ENCODE measurements around the gene LMX1A. TPM values are rescaled to one million over a fixed set of nuclear protein-coding genes. Genes with fewer than 3 reads are reported as not detected.

Gene LMX1A
- total and polyA plus RNA-seq, 2 of the 13 experiments (the other 11 are each of a cell fraction or from before 2014, with no cell fraction given), result 0.07 TPM; not detected in 1

DNA sequence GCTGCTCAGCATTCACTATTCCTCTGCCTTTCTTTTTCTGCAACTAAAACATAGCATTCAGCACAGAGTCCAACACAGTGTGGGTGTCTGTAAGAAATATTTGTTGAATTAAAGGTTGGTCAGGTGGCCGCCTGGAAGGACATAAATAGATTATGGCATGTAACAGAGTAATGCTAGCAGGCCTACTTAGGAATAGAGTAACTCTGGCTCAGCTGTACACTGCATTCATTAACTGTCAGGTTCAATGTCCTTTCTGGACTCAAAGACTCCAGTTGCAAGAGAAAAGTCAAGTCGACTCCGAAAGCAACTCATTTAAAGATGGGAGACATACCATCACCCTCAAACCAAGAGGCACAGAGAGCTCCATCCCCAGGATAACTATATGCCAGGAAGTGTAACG, 116.0 kb downstream of the LMX1A start:
- Histone ChIP-seq H3K4me3 (replicated peaks in 1 of 3; ENCODE audit: insufficient read depth in 1 of 3, low read depth in 2 of 3, low read length in 3 of 3) (no peak overlapping the region), H3K27ac (ENCODE audit: extremely low read length, insufficient read depth, low read length) (no peak overlapping the region), H3K27me3 (ENCODE audit: control insufficient read depth in 1 of 2, insufficient read depth in 2 of 2, low read length in 2 of 2) (peaks cover 2 to 11% of the 10 kb centered on the region in 2 experiments; a peak in 4 of 5 replicates), H3K4me1 (ENCODE audit: insufficient read depth, low read length) (peaks cover 30% of the 10 kb centered on the region), H3K9ac (ENCODE audit: insufficient read depth, low read depth, low read length) (no peak overlapping the region), H3K36me3 (replicated peaks in 1 of 2; ENCODE audit: control insufficient read depth in 1 of 2, insufficient read depth in 2 of 2, low read length in 2 of 2) (no peaks in the 10 kb centered on the region), H3K4me2 (ENCODE audit: low read depth, low read length) (no peak overlapping the region), H3K9me3 (ENCODE audit: low read length) (no peaks in the 10 kb centered on the region), H2AFZ (ENCODE audit: low read length) (no peak overlapping the region), H3K79me2 (ENCODE audit: insufficient read depth, low read length) (no peaks in the 10 kb centered on the region), H4K20me1 (ENCODE audit: insufficient read depth, low read length) (no peaks in the 10 kb centered on the region)
- FAIRE-seq, result no peak
- in situ Hi-C loops (cut with HindIII; ENCODE audit: extremely low pct_ligation_motif_present, low pct_unique_long_range_greater_than_20kb), result no loop called here
- peak; percentile 66 for ATAC-seq
- WGBS (ENCODE audit: low lambda C conversion rate), result 4% methylated on average over 4 of the region's 4 CpGs
- CTCF ChIA-PET (ENCODE audit: low intra/inter-chr PET ratio, low total read pairs), result no interaction called here
- intact Hi-C loops (cut with micrococcal nuclease; ENCODE audit: unreplicated experiment), result no loop called here
- POLR2A ChIA-PET, result interaction anchor here (1.7 kb wide), 1 partner anchor 13 kb away, joined by 15 read pairs; no protein-coding TSS in a partner anchor
- no peak for DNase-seq (ENCODE audit: low spot score)
- no TSS peak for BruUV-seq (replicated peaks)
- TF ChIP-seq, protein P1, sequence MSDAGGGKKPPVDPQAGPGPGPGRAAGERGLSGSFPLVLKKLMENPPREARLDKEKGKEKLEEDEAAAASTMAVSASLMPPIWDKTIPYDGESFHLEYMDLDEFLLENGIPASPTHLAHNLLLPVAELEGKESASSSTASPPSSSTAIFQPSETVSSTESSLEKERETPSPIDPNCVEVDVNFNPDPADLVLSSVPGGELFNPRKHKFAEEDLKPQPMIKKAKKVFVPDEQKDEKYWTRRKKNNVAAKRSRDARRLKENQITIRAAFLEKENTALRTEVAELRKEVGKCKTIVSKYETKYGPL (CRISPR knock-in tag; IDR thresholded peaks at IDR 0.05), result no peak
- TF ChIP-seq ADNP (CRISPR knock-in tag; IDR thresholded peaks at IDR 0.05) (no peak), ZNF3 (CRISPR knock-in tag; IDR thresholded peaks at IDR 0.05) (no peak), THYN1 (CRISPR knock-in tag; IDR thresholded peaks at IDR 0.05; ENCODE audit: borderline replicate concordance, low read depth) (no peak), SAFB2 (CRISPR knock-in tag; IDR thresholded peaks at IDR 0.05; ENCODE audit: borderline replicate concordance, low read depth) (no peak), BRCA1 (CRISPR knock-in tag; IDR thresholded peaks at IDR 0.05) (no peak), ZNF12 (CRISPR knock-in tag; IDR thresholded peaks at IDR 0.05) (no peak), SAP130 (CRISPR knock-in tag; IDR thresholded peaks at IDR 0.05; ENCODE audit: low read depth) (no peak), ZNF780A (CRISPR knock-in tag; IDR thresholded peaks at IDR 0.05) (no peak)
- TF ChIP-seq, protein P2, sequence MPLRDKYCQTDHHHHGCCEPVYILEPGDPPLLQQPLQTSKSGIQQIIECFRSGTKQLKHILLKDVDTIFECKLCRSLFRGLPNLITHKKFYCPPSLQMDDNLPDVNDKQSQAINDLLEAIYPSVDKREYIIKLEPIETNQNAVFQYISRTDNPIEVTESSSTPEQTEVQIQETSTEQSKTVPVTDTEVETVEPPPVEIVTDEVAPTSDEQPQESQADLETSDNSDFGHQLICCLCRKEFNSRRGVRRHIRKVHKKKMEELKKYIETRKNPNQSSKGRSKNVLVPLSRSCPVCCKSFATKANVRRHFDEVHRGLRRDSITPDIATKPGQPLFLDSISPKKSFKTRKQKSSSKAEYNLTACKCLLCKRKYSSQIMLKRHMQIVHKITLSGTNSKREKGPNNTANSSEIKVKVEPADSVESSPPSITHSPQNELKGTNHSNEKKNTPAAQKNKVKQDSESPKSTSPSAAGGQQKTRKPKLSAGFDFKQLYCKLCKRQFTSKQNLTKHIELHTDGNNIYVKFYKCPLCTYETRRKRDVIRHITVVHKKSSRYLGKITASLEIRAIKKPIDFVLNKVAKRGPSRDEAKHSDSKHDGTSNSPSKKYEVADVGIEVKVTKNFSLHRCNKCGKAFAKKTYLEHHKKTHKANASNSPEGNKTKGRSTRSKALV (CRISPR knock-in tag; IDR thresholded peaks at IDR 0.05), result no peak
- TF ChIP-seq, protein P3, sequence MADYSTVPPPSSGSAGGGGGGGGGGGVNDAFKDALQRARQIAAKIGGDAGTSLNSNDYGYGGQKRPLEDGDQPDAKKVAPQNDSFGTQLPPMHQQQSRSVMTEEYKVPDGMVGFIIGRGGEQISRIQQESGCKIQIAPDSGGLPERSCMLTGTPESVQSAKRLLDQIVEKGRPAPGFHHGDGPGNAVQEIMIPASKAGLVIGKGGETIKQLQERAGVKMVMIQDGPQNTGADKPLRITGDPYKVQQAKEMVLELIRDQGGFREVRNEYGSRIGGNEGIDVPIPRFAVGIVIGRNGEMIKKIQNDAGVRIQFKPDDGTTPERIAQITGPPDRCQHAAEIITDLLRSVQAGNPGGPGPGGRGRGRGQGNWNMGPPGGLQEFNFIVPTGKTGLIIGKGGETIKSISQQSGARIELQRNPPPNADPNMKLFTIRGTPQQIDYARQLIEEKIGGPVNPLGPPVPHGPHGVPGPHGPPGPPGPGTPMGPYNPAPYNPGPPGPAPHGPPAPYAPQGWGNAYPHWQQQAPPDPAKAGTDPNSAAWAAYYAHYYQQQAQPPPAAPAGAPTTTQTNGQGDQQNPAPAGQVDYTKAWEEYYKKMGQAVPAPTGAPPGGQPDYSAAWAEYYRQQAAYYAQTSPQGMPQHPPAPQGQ (CRISPR knock-in tag; IDR thresholded peaks at IDR 0.05; ENCODE audit: borderline replicate concordance), result no peak
- TF ChIP-seq, protein P4, sequence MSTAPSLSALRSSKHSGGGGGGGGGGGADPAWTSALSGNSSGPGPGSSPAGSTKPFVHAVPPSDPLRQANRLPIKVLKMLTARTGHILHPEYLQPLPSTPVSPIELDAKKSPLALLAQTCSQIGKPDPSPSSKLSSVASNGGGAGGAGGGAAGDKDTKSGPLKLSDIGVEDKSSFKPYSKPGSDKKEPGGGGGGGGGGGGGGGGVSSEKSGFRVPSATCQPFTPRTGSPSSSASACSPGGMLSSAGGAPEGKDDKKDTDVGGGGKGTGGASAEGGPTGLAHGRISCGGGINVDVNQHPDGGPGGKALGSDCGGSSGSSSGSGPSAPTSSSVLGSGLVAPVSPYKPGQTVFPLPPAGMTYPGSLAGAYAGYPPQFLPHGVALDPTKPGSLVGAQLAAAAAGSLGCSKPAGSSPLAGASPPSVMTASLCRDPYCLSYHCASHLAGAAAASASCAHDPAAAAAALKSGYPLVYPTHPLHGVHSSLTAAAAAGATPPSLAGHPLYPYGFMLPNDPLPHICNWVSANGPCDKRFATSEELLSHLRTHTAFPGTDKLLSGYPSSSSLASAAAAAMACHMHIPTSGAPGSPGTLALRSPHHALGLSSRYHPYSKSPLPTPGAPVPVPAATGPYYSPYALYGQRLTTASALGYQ (CRISPR knock-in tag; IDR thresholded peaks at IDR 0.05), result no peak
- TF ChIP-seq, protein P5, sequence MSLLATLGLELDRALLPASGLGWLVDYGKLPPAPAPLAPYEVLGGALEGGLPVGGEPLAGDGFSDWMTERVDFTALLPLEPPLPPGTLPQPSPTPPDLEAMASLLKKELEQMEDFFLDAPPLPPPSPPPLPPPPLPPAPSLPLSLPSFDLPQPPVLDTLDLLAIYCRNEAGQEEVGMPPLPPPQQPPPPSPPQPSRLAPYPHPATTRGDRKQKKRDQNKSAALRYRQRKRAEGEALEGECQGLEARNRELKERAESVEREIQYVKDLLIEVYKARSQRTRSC (CRISPR knock-in tag; IDR thresholded peaks at IDR 0.05; ENCODE audit: low read depth), result no peak
- TF ChIP-seq, protein P6, sequence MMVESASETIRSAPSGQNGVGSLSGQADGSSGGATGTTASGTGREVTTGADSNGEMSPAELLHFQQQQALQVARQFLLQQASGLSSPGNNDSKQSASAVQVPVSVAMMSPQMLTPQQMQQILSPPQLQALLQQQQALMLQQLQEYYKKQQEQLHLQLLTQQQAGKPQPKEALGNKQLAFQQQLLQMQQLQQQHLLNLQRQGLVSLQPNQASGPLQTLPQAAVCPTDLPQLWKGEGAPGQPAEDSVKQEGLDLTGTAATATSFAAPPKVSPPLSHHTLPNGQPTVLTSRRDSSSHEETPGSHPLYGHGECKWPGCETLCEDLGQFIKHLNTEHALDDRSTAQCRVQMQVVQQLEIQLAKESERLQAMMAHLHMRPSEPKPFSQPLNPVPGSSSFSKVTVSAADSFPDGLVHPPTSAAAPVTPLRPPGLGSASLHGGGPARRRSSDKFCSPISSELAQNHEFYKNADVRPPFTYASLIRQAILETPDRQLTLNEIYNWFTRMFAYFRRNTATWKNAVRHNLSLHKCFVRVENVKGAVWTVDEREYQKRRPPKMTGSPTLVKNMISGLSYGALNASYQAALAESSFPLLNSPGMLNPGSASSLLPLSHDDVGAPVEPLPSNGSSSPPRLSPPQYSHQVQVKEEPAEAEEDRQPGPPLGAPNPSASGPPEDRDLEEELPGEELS (CRISPR knock-in tag; IDR thresholded peaks at IDR 0.05), result no peak
